GM18858 (cell line): Measurements from ENCODE around the gene PSMD3.
"Not testable (repeated sequence)": the region's sequence is repeated elsewhere in the genome, so short reads cannot be mapped to it uniquely, and the experiment has no call there.

Experiments
- ATAC-seq: cut with Tn5 transposase; IDR thresholded peaks from one replicate; pipeline ENCODE4 v1.9.1; 2021; ENCODE audit not compliant: unreplicated experiment

PSMD3 gene

DNA sequence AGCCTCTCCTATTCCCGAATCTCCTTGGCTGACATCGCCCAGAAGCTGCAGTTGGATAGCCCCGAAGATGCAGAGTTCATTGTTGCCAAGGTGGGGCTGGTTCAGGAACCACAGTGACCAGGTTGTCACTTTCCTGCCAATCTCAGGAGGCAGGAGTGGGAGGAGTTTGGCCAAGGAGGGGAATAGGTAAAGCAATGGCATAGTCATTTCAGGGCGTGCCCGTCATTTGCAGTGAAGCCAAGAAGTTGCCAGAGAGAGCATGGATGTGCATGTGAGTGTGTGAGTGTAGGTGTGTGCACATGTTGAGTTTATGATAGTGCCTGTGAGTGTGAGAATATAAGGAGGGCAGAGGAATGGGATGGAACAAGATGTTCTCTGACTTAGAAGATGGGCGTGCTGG is 14.8 kb downstream of the PSMD3 start:
- no peak for ATAC-seq

DNA sequence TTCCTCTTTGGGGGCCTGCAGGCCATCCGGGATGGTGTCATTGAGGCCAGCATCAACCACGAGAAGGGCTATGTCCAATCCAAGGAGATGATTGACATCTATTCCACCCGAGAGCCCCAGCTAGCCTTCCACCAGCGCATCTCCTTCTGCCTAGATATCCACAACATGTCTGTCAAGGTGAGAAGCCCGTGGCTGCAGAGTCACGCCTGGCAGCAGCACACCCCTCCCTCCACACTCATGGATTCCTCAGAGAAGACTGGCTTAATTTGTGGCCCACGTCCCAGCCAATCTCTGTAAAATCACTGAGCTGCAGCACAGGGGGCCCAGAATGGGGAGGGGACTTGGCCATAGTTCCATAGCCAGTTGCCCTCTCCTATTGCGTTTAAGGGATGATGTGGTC is 15.6 kb downstream of the PSMD3 start:
- no peak for ATAC-seq

DNA sequence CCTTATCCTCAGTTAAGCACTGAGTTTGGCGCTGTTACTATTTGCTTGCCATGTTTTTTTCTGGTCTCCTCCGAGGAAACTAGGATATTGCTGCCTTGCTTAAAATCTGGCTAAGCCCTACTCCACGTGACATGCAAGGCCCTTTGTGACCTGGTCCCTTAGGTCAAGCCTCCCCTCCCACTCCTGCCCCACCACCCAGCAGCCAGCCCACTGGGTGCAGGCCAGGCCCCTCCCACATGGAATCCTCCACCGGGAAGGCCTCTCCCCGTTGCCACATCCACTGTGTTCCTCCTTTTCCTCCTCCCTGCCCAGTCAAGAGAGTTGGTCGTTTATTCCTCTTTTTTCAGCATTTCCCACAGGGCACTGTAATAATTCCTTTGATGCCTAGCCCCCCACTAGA is 16.2 kb downstream of the PSMD3 start:
- ATAC-seq, result no peak

DNA sequence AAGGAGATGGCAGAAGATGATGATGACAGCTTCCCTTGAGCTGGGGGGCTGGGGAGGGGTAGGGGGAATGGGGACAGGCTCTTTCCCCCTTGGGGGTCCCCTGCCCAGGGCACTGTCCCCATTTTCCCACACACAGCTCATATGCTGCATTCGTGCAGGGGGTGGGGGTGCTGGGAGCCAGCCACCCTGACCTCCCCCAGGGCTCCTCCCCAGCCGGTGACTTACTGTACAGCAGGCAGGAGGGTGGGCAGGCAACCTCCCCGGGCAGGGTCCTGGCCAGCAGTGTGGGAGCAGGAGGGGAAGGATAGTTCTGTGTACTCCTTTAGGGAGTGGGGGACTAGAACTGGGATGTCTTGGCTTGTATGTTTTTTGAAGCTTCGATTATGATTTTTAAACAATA is 16.9 kb downstream of the PSMD3 start:
- no peak for ATAC-seq

DNA sequence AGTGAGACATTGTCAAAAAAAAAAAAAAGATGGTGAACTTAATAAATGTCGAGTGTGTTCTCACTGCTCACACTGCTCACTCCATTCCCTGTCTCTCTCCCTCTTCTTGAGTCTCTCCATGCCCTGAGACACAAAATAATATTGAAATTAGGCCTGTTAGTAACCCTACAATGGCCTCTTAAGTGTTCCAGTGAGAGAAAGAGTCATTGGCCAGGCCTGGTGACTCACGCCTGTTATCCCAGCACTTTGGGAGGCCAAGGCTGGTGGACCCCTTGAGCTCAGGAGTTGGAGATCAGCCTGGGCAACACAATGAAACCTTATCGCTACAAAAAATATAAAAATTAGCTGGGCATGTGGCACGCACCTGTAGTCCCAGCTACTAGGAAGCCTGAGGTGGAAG is 18.5 kb downstream of the PSMD3 start:
- no peak for ATAC-seq

DNA sequence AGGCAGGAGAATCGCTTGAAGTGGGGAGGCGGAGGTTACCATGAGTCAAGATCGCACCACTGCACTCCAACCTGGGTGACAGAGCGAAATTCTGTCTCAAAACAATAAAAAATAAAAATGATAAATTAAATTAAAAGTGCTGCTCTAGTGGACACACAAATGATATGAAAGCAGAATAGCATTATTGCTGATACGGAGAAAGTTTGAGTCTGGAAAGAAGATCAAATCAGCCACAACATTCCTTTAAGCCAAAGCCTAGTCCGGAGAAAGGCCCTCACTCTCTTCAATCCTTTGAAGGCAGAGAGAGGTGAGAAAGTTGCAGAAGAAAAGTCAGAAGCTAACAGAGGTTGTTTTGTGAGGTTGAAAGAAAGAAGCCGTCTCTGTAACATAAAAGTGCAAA is 19.6 kb downstream of the PSMD3 start:
- no peak for ATAC-seq

DNA sequence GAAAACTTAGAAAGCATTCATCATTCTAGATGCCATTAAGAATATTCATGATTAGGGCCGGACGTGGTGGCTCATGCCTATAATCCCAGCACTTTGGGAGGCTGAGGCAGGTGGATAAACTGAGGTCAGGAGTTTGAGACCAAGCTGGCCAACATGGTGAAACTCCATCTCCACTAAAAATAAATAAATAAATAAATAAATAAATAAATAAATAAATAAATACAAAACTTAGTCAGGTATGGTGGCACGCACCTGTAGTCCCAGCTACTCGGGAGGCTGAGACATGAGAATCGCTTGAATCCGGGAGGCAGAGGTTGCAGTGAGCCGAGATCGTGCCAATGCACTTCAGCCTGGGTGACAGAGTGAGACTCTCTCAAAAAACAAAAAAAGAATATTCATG is 20.7 kb downstream of the PSMD3 start:
- not testable (repeated sequence) for ATAC-seq

DNA sequence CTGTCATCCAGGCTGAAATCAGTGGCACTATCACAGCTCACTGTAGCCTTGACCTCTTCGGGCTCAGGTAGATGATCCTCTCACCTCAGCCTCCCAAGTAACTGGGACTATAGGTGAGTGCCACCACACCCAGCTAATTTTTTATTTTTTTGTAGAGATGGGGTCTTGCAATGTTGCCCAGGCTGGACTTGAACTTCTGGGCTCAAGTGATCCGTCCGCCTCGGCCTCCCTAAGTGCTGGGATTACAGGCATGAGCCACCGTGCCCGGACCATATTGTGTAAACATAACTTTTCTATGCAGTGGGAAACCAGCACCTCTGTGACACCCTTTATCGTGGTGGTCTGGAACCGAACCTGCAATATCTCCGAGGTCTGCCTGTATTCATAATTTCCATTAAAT is 23.5 kb downstream of the PSMD3 start:
- no peak for ATAC-seq

DNA sequence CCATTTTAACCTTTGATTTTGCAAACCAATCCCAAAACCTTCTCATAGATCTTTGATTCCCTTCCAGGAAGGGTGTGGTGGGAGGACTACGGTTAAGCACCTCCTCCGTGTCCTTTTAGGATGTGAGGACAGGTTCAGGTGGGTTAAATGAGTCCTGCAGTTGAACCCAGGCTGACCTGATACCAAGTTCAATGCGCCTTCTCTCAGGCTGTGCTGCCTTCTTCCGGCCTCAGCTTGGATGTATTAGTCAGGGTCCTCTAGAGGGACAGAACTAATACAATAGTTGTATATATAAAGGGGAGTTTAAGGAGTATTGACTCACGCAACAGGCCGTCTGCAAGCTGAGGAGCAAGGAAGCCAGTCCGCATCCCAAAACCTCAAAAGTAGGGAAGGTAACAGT is 24.1 kb downstream of the PSMD3 start:
- ATAC-seq, result no peak

DNA sequence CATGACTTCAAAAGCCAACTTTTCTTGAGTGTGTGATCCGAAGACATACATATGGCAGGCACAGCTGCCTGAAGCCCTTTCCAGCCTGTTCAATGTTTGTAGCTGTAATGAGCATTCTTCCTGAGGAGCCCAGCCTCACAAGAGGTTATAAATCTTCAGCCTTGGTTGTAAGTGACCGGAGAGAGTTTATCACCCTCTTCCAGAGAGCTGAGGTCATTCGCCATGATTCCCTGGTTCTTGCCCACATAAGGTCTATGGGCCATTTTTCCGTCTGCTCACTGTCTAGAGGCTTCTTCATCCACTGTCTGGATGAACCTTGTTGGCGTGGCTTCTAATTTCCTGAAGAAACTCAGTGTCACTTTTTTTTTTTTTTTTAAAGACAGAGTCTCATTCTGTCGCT is 24.9 kb downstream of the PSMD3 start:
- ATAC-seq, result no peak

DNA sequence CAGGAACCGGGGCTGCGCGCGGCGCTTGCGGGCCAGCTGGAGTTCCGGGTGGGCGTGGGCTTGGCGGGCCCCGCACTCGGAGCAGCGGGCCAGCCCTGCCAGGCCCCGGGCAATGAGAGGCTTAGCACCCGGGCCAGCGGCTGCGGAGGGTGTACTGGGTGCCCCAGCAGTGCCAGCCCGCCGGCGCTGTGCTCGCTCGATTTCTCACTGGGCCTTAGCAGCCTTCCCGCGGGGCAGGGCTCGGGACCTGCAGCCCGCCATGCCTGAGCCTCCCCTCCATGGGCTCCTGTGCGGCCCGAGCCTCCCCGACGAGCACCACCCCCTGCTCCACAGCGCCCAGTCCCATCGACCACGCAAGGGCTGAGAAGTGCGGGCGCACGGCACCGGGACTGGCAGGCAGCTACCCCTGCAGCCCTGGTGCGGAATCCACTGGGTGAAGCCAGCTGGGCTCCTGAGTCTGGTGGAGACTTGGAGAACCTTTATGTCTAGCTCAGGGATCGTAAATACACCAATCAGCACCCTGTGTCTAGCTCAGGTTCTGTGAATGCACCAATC is 30.4 kb downstream of the PSMD3 start:
- not testable (repeated sequence) for ATAC-seq

DNA sequence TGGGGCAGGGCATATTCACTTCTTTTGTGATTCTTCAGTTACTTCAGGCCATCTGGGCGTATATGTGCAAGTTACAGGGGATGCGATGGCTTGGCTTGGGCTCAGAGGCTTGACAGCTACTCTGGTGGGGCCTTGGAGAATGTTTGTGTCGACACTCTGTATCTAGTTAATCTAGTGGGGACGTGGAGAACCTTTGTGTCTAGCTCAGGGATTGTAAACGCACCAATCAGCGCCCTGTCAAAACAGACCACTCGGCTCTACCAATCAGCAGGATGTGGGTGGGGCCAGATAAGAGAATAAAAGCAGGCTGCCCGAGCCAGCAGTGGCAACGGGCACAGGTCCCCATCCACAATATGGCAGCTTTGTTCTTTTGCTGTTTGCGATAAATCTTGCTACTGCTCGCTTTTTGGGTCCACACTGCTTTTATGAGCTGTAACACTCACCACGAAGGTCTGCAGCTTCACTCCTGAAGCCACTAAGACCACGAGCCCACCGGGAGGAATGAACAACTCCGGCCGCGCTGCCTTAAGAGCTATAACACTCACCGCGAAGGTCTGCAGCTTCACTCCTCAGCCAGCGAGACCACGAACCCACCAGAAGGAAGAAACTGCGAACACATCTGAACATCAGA is 31.5 kb downstream of the PSMD3 start:
- not testable (repeated sequence) for ATAC-seq

DNA sequence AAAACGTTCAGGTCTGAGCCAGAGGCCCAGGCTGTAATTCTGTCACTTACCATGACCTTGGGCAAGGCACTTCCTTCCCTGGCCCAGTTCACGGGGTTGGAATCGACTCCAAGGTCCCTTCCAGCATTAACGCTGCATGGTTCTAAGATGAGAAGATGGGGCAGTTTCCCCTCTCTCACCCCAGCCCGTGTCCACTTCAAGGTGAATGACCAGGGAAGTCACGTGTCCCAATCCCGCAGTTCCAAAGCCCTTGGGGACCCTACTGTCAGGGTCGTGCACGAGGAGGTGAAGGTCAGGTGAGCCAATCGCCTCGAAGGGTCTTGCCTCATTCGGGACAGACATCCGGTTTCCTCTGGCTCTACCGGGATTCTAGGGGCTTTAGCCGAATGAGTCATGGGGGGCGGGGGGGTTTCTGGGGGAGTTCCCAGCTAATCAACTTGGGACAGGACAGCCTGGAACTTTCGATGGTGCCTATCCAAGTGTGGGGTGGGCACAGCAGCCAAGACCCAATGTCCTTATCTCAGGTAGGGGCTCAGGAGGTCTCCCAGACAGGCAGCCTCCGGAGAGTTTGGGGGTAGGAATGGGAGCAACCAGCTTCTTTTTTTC is 33.9 kb downstream of the PSMD3 start:
- no peak for ATAC-seq

DNA sequence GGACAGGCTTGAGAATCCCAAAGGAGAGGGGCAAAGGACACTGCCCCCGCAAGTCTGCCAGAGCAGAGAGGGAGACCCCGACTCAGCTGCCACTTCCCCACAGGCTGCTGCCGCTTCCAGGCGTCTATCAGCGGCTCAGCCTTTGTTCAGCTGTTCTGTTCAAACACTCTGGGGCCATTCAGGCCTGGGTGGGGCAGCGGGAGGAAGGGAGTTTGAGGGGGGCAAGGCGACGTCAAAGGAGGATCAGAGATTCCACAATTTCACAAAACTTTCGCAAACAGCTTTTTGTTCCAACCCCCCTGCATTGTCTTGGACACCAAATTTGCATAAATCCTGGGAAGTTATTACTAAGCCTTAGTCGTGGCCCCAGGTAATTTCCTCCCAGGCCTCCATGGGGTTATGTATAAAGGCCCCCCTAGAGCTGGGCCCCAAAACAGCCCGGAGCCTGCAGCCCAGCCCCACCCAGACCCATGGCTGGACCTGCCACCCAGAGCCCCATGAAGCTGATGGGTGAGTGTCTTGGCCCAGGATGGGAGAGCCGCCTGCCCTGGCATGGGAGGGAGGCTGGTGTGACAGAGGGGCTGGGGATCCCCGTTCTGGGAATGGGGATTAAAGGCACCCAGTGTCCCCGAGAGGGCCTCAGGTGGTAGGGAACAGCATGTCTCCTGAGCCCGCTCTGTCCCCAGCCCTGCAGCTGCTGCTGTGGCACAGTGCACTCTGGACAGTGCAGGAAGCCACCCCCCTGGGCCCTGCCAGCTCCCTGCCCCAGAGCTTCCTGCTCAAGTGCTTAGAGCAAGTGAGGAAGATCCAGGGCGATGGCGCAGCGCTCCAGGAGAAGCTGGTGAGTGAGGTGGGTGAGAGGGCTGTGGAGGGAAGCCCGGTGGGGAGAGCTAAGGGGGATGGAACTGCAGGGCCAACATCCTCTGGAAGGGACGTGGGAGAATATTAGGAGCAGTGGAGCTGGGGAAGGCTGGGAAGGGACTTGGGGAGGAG is 34.7 kb downstream of the PSMD3 start, which contains the start of gene CSF3:
Gene CSF3 (plus strand): TSS at position 436 of the 993 bp plus-strand sequence. CDS start 35 bp downstream, at position 471.
- no peak for ATAC-seq

DNA sequence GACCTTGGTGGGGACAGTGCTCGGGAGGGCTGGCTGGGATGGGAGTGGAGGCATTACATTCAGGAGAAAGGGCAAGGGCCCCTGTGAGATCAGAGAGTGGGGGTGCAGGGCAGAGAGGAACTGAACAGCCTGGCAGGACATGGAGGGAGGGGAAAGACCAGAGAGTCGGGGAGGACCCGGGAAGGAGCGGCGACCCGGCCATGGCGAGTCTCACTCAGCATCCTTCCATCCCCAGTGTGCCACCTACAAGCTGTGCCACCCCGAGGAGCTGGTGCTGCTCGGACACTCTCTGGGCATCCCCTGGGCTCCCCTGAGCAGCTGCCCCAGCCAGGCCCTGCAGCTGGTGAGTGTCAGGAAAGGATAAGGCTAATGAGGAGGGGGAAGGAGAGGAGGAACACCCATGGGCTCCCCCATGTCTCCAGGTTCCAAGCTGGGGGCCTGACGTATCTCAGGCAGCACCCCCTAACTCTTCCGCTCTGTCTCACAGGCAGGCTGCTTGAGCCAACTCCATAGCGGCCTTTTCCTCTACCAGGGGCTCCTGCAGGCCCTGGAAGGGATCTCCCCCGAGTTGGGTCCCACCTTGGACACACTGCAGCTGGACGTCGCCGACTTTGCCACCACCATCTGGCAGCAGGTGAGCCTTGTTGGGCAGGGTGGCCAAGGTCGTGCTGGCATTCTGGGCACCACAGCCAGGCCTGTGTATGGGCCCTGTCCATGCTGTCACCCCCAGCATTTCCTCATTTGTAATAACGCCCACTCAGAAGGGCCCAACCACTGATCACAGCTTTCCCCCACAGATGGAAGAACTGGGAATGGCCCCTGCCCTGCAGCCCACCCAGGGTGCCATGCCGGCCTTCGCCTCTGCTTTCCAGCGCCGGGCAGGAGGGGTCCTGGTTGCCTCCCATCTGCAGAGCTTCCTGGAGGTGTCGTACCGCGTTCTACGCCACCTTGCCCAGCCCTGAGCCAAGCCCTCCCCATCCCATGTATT is 35.7 kb downstream of the PSMD3 start:
- no peak for ATAC-seq

DNA sequence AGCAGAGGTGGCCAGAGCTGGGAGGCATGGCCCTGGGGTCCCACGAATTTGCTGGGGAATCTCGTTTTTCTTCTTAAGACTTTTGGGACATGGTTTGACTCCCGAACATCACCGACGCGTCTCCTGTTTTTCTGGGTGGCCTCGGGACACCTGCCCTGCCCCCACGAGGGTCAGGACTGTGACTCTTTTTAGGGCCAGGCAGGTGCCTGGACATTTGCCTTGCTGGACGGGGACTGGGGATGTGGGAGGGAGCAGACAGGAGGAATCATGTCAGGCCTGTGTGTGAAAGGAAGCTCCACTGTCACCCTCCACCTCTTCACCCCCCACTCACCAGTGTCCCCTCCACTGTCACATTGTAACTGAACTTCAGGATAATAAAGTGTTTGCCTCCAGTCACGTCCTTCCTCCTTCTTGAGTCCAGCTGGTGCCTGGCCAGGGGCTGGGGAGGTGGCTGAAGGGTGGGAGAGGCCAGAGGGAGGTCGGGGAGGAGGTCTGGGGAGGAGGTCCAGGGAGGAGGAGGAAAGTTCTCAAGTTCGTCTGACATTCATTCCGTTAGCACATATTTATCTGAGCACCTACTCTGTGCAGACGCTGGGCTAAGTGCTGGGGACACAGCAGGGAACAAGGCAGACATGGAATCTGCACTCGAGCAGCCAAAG is 36.9 kb downstream of the PSMD3 start:
- ATAC-seq, result no peak

DNA sequence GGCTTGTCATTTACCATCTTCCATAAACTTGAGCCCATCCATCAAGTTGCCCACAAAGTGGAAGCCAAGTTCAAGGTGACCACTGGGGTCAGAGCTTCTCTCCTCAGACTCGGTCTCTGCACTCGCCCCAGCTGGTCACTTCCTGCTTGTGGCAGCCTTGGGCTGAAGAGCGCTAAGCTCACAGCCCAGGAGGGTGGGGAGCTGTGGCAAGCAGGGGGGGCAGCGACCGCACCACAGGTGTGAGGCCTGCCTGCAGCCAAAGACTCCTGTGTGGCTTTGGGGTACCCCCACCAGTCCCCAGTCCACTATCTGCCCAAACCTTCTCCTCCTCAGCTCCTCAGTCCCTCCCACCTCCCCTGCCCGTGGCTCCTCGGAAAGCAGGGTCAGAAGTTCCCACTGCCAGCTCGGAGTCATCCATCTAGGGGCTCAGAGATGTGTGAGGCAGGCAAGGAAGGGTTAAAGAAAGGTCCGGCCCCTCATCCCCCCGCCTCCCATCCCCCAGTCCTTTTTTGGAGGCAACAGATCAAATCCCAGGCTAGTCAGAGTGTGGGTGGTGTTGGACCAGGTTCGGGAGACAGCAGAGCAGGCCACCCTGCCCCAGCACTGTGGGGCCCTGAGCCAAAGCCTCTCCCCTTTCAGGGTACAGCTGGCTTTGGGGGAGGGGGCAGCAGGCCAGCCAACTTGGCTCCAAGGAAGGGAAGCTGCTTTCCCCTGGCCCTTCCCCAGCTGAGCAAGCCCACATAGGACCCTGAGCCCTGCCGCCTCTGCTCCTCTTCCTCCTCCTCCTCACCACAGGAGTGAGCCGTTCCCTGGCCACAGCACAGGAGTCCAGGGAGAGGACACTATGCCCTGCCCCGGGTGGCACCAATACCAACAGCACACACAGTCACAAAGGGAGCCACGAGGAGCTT is 37.9 kb downstream of the PSMD3 start:
- no peak for ATAC-seq

DNA sequence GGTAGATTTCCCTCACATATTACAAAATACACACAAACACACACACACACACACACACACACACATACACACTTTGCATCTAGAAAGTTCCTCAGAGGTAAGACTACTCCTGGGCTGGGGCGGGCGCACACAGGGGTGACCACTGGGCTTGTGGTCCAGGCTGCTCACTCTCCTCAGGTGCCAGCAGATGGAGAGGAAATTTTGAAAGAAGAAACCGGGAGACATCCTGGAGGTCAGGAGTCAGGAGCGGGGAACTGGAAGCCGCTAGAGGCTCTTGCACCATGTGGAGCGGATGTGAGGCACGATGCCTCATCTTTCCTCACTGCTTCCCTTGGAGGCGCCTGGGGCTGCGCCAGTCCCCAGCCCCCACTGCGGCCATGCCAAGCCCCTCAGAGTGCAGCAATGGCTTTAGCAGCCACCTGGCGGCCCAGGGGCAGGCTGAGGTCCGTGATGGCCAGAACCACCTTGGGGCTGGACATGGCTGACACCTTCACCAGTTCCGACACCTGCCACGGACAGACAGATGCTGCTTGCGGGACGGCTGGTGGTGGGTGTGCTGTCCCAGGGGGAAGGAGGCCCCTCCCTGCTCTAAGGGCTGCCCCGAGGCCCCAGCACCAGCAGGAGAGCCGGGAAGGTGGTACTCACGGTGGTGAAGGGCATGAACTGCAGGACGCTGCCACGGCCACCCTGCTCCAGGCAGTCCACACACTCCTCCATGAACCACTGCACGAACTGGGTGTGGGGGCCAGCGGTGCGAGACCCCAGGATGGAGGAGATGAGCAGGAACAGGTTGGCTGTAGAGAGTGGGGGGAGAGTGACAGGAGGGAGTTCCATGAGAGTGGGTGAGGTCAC is 38.8 kb downstream of the PSMD3 start:
- ATAC-seq, result no peak
